ENCODE results near the gene SYTL2. TPM values are rescaled to one million over a fixed set of nuclear protein-coding genes. Genes with fewer than 3 reads are reported as not detected.

SYTL2 gene
- total RNA-seq, 1 donor from 2014 or later, result 25.1 TPM

GRCh38 chr11:85798361-85798760 is 12.6 kb downstream of the SYTL2 start:
- Mint-ChIP-seq H3K9me3 (ENCODE audit: low read depth) (no peaks in the 10 kb centered on the region), H3K4me1 (ENCODE audit: low read depth) (peaks cover 6% of the 10 kb centered on the region), H3K27ac (ENCODE audit: unreplicated experiment) (no peak overlapping the region), H3K36me3 (ENCODE audit: low read depth) (no peaks in the 10 kb centered on the region), H3K27me3 (ENCODE audit: low read depth) (no peaks in the 10 kb centered on the region), H3K4me3 (ENCODE audit: unreplicated experiment) (no peak overlapping the region)
- no peak for DNase-seq (ENCODE audit: low spot score)
- TF ChIP-seq CTCF (IDR thresholded peaks at IDR 0.05), result no peak

- Mint-ChIP-seq H3K4me1 (ENCODE audit: low read depth) (peaks cover 6% of the 10 kb centered on the region), H3K4me3 (ENCODE audit: unreplicated experiment) (no peak overlapping the region), H3K36me3 (ENCODE audit: low read depth) (no peaks in the 10 kb centered on the region)
Observed at GRCh38 chr11:85795712-85796487, 15.0 kb downstream of the SYTL2 start.

GRCh38 chr11:85791409-85791990 is 19.4 kb downstream of the SYTL2 start:
- H3K27me3 Mint-ChIP-seq (ENCODE audit: low read depth), result no peaks in the 10 kb centered on the region
- H3K9me3 Mint-ChIP-seq (ENCODE audit: low read depth), result no peaks in the 10 kb centered on the region
- H3K4me1 Mint-ChIP-seq (ENCODE audit: low read depth), result peaks cover 16% of the 10 kb centered on the region
- no peak overlapping the region for H3K4me3 Mint-ChIP-seq (ENCODE audit: unreplicated experiment)
- no peaks in the 10 kb centered on the region for H3K36me3 Mint-ChIP-seq (ENCODE audit: low read depth)
- no peak for TF ChIP-seq CTCF (IDR thresholded peaks at IDR 0.05)
- no peak for DNase-seq (ENCODE audit: low spot score)
- H3K27ac Mint-ChIP-seq (ENCODE audit: unreplicated experiment), result no peak overlapping the region

More at GRCh38 chr11:85795712-85796487, 15.0 kb downstream of the SYTL2 start:
- no peak for TF ChIP-seq CTCF (IDR thresholded peaks at IDR 0.05)
- H3K27ac Mint-ChIP-seq (ENCODE audit: unreplicated experiment), result no peak overlapping the region
- no peaks in the 10 kb centered on the region for H3K9me3 Mint-ChIP-seq (ENCODE audit: low read depth)
- no peak for DNase-seq (ENCODE audit: low spot score)
- no peaks in the 10 kb centered on the region for H3K27me3 Mint-ChIP-seq (ENCODE audit: low read depth)

- DNase-seq (ENCODE audit: low spot score), result no peak
- Mint-ChIP-seq H3K4me3 (ENCODE audit: unreplicated experiment) (no peak overlapping the region), H3K36me3 (ENCODE audit: low read depth) (peaks cover 2% of the 10 kb centered on the region), H3K27me3 (ENCODE audit: low read depth) (no peaks in the 10 kb centered on the region), H3K27ac (ENCODE audit: unreplicated experiment) (peak overlapping the region; percentile 61), H3K4me1 (ENCODE audit: low read depth) (peaks cover 10% of the 10 kb centered on the region), H3K9me3 (ENCODE audit: low read depth) (peaks cover 5% of the 10 kb centered on the region)
- TF ChIP-seq CTCF (IDR thresholded peaks at IDR 0.05), result no peak
Observed at GRCh38 chr11:85787809-85788760, 22.9 kb downstream of the SYTL2 start.

- no peak for DNase-seq (ENCODE audit: low spot score)
- Mint-ChIP-seq H3K27me3 (ENCODE audit: low read depth) (no peaks in the 10 kb centered on the region), H3K4me3 (ENCODE audit: unreplicated experiment) (no peak overlapping the region), H3K4me1 (ENCODE audit: low read depth) (peaks cover 10% of the 10 kb centered on the region), H3K9me3 (ENCODE audit: low read depth) (peaks cover 12% of the 10 kb centered on the region), H3K36me3 (ENCODE audit: low read depth) (peaks cover 6% of the 10 kb centered on the region), H3K27ac (ENCODE audit: unreplicated experiment) (no peak overlapping the region)
- no peak for TF ChIP-seq CTCF (IDR thresholded peaks at IDR 0.05)
Observed at GRCh38 chr11:85787168-85787567, 23.8 kb downstream of the SYTL2 start.
